ENCODE data around the gene MRPS18A.

GRCh38 chr6:43687437-43688347, at the start of gene MRPS18A:
- TF ChIP-seq CTCF (IDR thresholded peaks at IDR 0.05) (peak in 1 of 5 experiments; percentile 5), POLR2A (IDR thresholded peaks at IDR 0.05) (peak in 1 of 2 donors; percentile 55)

Data from tibial nerve (tissue), 3 donors.